Right lobe of liver (tissue), 6 donors: ENCODE measurements around the gene TSN. TPM values are rescaled to one million over a fixed set of nuclear protein-coding genes. Genes with fewer than 3 reads are reported as not detected.

Source experiments
- ATAC-seq, 4 donors: fragments of 200-7000 bp; cut with Tn5 transposase; one replicate each; pipeline ENCODE4 v1.9.1; 2020; ENCODE audit warnings: mild to moderate bottlenecking in 4 of 4, moderate library complexity in 4 of 4
- DNase-seq, 3 donors: peaks; one replicate each; pipeline ENCODE4 v3.0.0-alpha.2; 2020
- H3K27ac ChIP-seq, 3 donors: fragments of 200-600 bp; one replicate each; pipeline ENCODE4 v1.8.0; 2022
- H3K27me3 ChIP-seq, 2 donors: fragments of 200-600 bp; one replicate each; pipeline ENCODE4 v1.8.0; 2022
- H3K36me3 ChIP-seq, 4 donors: fragments of 200-600 bp; sonication (generic) in 1 of 4; one replicate each; pipeline versions ENCODE4 v1.5.1 to v1.8.0; 2017 to 2022; ENCODE audit warnings: control low read depth in 1 of 4
- H3K4me1 ChIP-seq, 4 donors: fragments of 200-600 bp; sonication (generic) in 1 of 4; one replicate each; pipeline versions ENCODE4 v1.5.1 to v1.8.0; 2017 to 2022; ENCODE audit warnings: control low read depth in 1 of 4
- H3K4me3 ChIP-seq, 3 donors: fragments of 200-600 bp; one replicate each; pipeline ENCODE4 v1.8.0; 2022
- H3K9me3 ChIP-seq, 4 donors: fragments of 200-600 bp; sonication (generic) in 1 of 4; one replicate each; pipeline versions ENCODE4 v1.5.1 to v1.8.0; 2017 to 2022; ENCODE audit warnings: control low read depth in 1 of 4
- POLR2A ChIP-seq: fragments of 450-650 bp; IDR thresholded peaks from one replicate; pipeline ENCODE4 v1.6.1; 2017; ENCODE audit warnings: antibody characterized with exemption, mild to moderate bottlenecking
- WGBS: methylation state at CpG from one replicate; pipeline ENCODE4 v1.1.6; 2018; ENCODE audit warnings: low coverage, low lambda C conversion rate; ENCODE audit not compliant: insufficient coverage; ENCODE audit errors: missing lambda C conversion rate; 5-methylcytosine and 5-hydroxymethylcytosine counted together
- intact Hi-C, 2 donors: fragments of 100-400 bp; cut with DNase I; formaldehyde crosslinking; loops; one replicate each; pipeline versions ENCODE4 v1.11.2 to v1.14.1; 2022
- long read RNA-seq: library from polyadenylated mRNA; unstranded; transcript quantifications from one replicate; pipeline ENCODE4 v2.0.0, GENCODE V29; 2019
- total RNA-seq, 6 experiments: library from RNA; depleted of rRNA in 2 of 6; stranded (reverse); fragments of >200 nt in 2 of 6; fragmentation: NEBNext Ultra II Directional in 3 of 6; extraction: Animal tissue kit (Norgen Biotek cat#: 25700) in 3 of 6; gene quantifications; one replicate each; pipeline versions ENCODE4 v1.1.0 to v1.2.4, GENCODE V29; 2016 to 2023
- TF ChIP-seq, protein P1 (sequence below), 4 donors: fragments of 200-600 bp in 3 of 4; fragments of 450-650 bp in 1 of 4; IDR thresholded peaks; one replicate each; pipeline versions ENCODE4 v1.5.1 to v1.8.0; 2016 to 2022; ENCODE audit warnings: antibody characterized with exemption in 4 of 4, mild to moderate bottlenecking in 2 of 4
- donor health status: DM: no; HTN: yes; CAD: no.
- donor health status: DM: no; HTN: no; CAD: no.
- donor health status: DM: no; HTN: no; CAD: no.
- donor health status: DM: no; HTN: yes; CAD: no.
- donor health status: DM: no; HTN: yes; CAD: no.

The TSN gene
- 10 to 100 TPM; 22.5 to 38.1 (median 27.5) TPM for total RNA-seq
- long read RNA-seq, transcript TSN-201 (6 exons, 3,420 nt): major isoform, 7 of 8 reads
- long read RNA-seq, partial matches to known transcripts: 0 of 8 reads
- long read RNA-seq, other reads (novel, unspliced or antisense): 1 of 8 reads

DNA sequence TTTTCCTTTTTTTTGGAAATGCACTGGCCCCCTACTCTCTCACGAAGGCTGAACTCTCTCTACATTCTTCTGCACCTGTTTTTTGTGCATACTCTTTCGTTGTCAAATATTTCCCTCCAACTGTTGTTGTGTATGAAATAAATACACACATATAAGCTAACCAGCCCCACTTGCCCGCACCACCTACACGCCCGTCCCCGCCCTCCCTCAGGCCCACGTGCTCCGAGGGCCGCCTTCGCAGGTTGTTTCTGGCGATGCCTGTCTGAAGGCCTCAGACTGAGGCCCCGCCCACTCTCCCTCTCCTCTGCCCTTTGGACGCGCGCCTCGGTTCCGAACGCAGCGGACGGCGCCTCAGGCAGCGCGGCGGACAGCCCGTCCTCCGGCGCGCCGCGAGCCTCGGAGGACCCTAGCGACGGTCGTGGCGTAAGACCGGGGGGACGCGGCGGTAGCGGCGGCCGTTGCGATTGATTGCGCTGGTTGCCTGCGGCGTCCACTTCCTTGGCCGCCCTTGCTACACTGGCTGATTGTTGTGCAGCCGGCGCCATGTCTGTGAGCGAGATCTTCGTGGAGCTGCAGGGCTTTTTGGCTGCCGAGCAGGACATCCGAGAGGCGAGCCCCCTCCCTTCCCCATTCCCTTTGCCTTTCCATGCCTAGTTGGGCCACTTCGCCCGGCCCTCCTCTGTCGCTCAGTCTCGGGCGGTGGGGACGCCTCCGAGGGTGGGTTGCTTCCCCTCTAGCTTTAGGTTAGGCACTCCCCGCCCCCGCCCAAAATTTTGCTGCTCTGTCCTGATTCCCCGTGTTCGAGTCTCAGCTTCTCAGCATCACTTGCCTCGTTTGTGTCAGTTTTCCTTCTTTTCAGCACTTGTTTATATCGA is at the start of gene TSN:
Gene TSN, plus strand, starts transcription at position 415 of the 875 bp plus-strand sequence. Its CDS starts 129 bp downstream, at position 544.
- Histone ChIP-seq H3K4me1 (peaks cover 0 to 14% (median 6%) of the 10 kb centered on the region in 4 donors), H3K27me3 (no peaks in the 10 kb centered on the region), H3K27ac (peak within 1 kb of the TSS; percentile 33 to 74 (median 73)), H3K36me3 (peaks cover 0 to 18% (median 0%) of the 10 kb centered on the region in 4 donors), H3K9me3 (no peaks in the 10 kb centered on the region), H3K4me3 (peak within 1 kb of the TSS; percentile 98 to 100 (median 99))
- under 1% methylated on average over 34 of the region's 67 CpGs for WGBS
- peak; percentile 97 to 98 (median 98) for DNase-seq
- peak; percentile 99 to 100 (median 100) for ATAC-seq
- intact Hi-C loops: no loop called here
- TF ChIP-seq POLR2A: peak; percentile 47
- TF ChIP-seq, protein P1, sequence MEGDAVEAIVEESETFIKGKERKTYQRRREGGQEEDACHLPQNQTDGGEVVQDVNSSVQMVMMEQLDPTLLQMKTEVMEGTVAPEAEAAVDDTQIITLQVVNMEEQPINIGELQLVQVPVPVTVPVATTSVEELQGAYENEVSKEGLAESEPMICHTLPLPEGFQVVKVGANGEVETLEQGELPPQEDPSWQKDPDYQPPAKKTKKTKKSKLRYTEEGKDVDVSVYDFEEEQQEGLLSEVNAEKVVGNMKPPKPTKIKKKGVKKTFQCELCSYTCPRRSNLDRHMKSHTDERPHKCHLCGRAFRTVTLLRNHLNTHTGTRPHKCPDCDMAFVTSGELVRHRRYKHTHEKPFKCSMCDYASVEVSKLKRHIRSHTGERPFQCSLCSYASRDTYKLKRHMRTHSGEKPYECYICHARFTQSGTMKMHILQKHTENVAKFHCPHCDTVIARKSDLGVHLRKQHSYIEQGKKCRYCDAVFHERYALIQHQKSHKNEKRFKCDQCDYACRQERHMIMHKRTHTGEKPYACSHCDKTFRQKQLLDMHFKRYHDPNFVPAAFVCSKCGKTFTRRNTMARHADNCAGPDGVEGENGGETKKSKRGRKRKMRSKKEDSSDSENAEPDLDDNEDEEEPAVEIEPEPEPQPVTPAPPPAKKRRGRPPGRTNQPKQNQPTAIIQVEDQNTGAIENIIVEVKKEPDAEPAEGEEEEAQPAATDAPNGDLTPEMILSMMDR (IDR thresholded peaks at IDR 0.05): no peak

GRCh38 chr2:121705958-121706357 is 49.5 kb upstream of the TSN start:
- no peak for TF ChIP-seq POLR2A
- TF ChIP-seq, protein P1 (IDR thresholded peaks at IDR 0.05): no peak
- Histone ChIP-seq H3K36me3 (no peaks in the 10 kb centered on the region), H3K27ac (no peak overlapping the region), H3K9me3 (no peaks in the 10 kb centered on the region), H3K4me3 (no peak overlapping the region), H3K27me3 (no peaks in the 10 kb centered on the region), H3K4me1 (no peaks in the 10 kb centered on the region)
- 81% methylated on average over 4 of the region's 4 CpGs for WGBS
- ATAC-seq (no peak), DNase-seq (no peak)
- intact Hi-C loops: no loop called here

DNA sequence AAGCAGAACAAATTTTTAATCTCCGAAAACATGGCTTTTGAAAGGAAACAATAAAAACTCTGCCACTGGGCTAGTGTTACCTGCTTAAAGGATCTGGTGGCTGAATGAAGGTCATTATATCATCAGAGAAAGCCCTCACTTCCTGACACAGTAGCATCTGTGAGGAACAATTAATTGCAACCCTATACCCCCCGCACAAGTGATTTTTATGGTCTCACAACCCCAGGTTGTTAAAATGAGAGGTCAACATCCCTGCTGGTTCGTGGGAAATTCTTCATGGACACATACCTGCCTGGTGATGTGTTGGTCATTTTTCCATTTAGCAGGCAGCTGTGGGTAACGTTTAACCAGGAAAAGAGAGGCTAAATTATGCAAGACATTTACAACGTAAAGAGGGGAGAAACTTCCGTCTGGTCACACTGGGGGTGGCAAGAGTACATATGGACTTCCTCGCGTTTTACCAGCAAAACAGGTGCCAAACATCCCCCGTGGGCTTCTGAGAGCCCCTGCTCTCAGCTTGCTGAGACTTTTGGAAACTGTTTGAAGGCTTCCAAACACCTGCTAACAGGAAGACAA is 48.0 kb upstream of the TSN start:
- no peaks in the 10 kb centered on the region for H3K9me3 ChIP-seq
- ATAC-seq (peak in 2 of 4 donors; percentile 24 to 79), DNase-seq (no peak)
- peak overlapping the region in 1 of 3 donors; percentile 18 for H3K27ac ChIP-seq
- H3K4me1 ChIP-seq: no peaks in the 10 kb centered on the region
- intact Hi-C loops: no loop called here
- H3K36me3 ChIP-seq: no peaks in the 10 kb centered on the region
- WGBS: 41% methylated on average over 7 of the region's 9 CpGs
- H3K27me3 ChIP-seq: no peaks in the 10 kb centered on the region
- TF ChIP-seq, protein P1 (IDR thresholded peaks at IDR 0.05): no peak
- TF ChIP-seq POLR2A: no peak
- H3K4me3 ChIP-seq: no peak overlapping the region

- no peaks in the 10 kb centered on the region for H3K36me3 ChIP-seq
- no peak for TF ChIP-seq POLR2A
- TF ChIP-seq, protein P1 (IDR thresholded peaks at IDR 0.05): no peak
- 45% methylated on average over 5 of the region's 5 CpGs for WGBS
- H3K27ac ChIP-seq: no peak overlapping the region
- no peaks in the 10 kb centered on the region for H3K27me3 ChIP-seq
- intact Hi-C loops: no loop called here
- DNase-seq: peak in 1 of 3 donors; percentile 37
- H3K4me3 ChIP-seq: no peak overlapping the region
- no peaks in the 10 kb centered on the region for H3K9me3 ChIP-seq
- ATAC-seq: peak in 2 of 4 donors; percentile 30 to 60
- H3K4me1 ChIP-seq: no peaks in the 10 kb centered on the region
Observed at GRCh38 chr2:121707920-121708361, 47.5 kb upstream of the TSN start.
